ENCODE results near the gene PURB.

GRCh38 chr7:44899443-44899842 lies 14.1 kb upstream of the PURB start:
- TF ChIP-seq POLR2A (IDR thresholded peaks at IDR 0.05): no peak
- TF ChIP-seq EP300 (IDR thresholded peaks at IDR 0.05): no peak
- TF ChIP-seq, protein P1, sequence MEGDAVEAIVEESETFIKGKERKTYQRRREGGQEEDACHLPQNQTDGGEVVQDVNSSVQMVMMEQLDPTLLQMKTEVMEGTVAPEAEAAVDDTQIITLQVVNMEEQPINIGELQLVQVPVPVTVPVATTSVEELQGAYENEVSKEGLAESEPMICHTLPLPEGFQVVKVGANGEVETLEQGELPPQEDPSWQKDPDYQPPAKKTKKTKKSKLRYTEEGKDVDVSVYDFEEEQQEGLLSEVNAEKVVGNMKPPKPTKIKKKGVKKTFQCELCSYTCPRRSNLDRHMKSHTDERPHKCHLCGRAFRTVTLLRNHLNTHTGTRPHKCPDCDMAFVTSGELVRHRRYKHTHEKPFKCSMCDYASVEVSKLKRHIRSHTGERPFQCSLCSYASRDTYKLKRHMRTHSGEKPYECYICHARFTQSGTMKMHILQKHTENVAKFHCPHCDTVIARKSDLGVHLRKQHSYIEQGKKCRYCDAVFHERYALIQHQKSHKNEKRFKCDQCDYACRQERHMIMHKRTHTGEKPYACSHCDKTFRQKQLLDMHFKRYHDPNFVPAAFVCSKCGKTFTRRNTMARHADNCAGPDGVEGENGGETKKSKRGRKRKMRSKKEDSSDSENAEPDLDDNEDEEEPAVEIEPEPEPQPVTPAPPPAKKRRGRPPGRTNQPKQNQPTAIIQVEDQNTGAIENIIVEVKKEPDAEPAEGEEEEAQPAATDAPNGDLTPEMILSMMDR (IDR thresholded peaks at IDR 0.05): no peak
- no peak for TF ChIP-seq POLR2AphosphoS5 (IDR thresholded peaks at IDR 0.05)
